Heart left ventricle (tissue), 16 donors: ENCODE data around the gene DOCK7. TPM values are rescaled to one million over a fixed set of nuclear protein-coding genes. Genes with fewer than 3 reads are reported as not detected.

Experiments
- ATAC-seq, 4 donors: fragments of 200-7000 bp; cut with Tn5 transposase; one replicate each; pipeline ENCODE4 v1.9.1; 2020 to 2022; ENCODE audit warnings: moderate library complexity in 4 of 4, mild to moderate bottlenecking in 3 of 4, moderate number of reproducible peaks in 1 of 4
- DNase-seq, 5 donors: peaks; one replicate each; pipeline ENCODE4 v3.0.0-alpha.2; 2020
- H3K27ac ChIP-seq, 12 donors: fragments of 200-600 bp; sonication (generic) in 4 of 12; one replicate each; pipeline versions ENCODE4 v1.5.0 to v1.8.0; 2016 to 2022; ENCODE audit warnings: mild to moderate bottlenecking in 2 of 12
- H3K27me3 ChIP-seq, 9 donors: fragments of 200-600 bp; sonication (generic) in 2 of 9; one replicate each; pipeline versions ENCODE4 v1.5.1 to v1.8.0; 2016 to 2022; ENCODE audit warnings: mild to moderate bottlenecking in 3 of 9
- H3K36me3 ChIP-seq, 9 donors: fragments of 200-600 bp; sonication (generic) in 2 of 9; one replicate each; pipeline versions ENCODE4 v1.5.0 to v1.8.0; 2018 to 2022; ENCODE audit warnings: mild to moderate bottlenecking in 2 of 9
- H3K4me1 ChIP-seq, 12 donors: fragments of 200-600 bp; sonication (generic) in 4 of 12; one replicate each; pipeline versions ENCODE4 v1.5.0 to v1.8.0; 2016 to 2022; ENCODE audit warnings: mild to moderate bottlenecking in 3 of 12
- H3K4me3 ChIP-seq, 12 donors: fragments of 200-600 bp; sonication (generic) in 4 of 12; one replicate each; pipeline versions ENCODE4 v1.5.0 to v1.8.0; 2017 to 2022; ENCODE audit warnings: mild to moderate bottlenecking in 9 of 12, moderate library complexity in 4 of 12
- H3K9me3 ChIP-seq, 12 donors: fragments of 200-600 bp; sonication (generic) in 4 of 12; one replicate each; pipeline versions ENCODE4 v1.5.0 to v1.8.0; 2016 to 2022; ENCODE audit warnings: mild to moderate bottlenecking in 1 of 12
- CTCF ChIP-seq, 12 donors: fragments of 200-600 bp; sonication (generic) in 4 of 12; IDR thresholded peaks; one replicate each; pipeline versions ENCODE4 v1.5.0 to v1.8.0; 2018 to 2022; ENCODE audit warnings: antibody characterized with exemption in 12 of 12, mild to moderate bottlenecking in 5 of 12
- POLR2A ChIP-seq, 2 donors: fragments of 450-650 bp; IDR thresholded peaks; one replicate each; pipeline ENCODE4 v1.6.1; 2017; ENCODE audit warnings: antibody characterized with exemption in 2 of 2, mild to moderate bottlenecking in 2 of 2, moderate library complexity in 2 of 2
- WGBS, 4 donors: extraction: QIAGEN DNeasy Blood & Tissue Kit in 2 of 4; methylation state at CpG; one replicate each; pipeline versions ENCODE4 v1.1.5 to v1.1.7; 2013 to 2018; 5-methylcytosine and 5-hydroxymethylcytosine counted together
- intact Hi-C, 10 donors: fragments of 100-400 bp; cut with DNase I; formaldehyde crosslinking; loops; one replicate each; pipeline versions ENCODE4 v1.11.1 to v1.14.2; 2022
- long read RNA-seq, 3 donors: library from polyadenylated mRNA; unstranded; transcript quantifications; one replicate each; pipeline ENCODE4 v2.0.0, GENCODE V29; 2020 to 2021
- polyA plus RNA-seq, 2 donors: library from polyadenylated mRNA; stranded (reverse); fragments of 200-250 nt; gene quantifications; one replicate each; pipeline ENCODE4 v1.2.3, GENCODE V29; 2013
- total RNA-seq, 9 donors: library from RNA; depleted of rRNA in 2 of 9; stranded (reverse); fragments of >200 nt in 2 of 9; fragmentation: NEBNext Ultra II Directional in 3 of 9; extraction: Animal tissue kit (Norgen Biotek cat#: 25700) in 3 of 9; gene quantifications; one replicate each; pipeline versions ENCODE4 v1.1.0 to v1.2.4, GENCODE V29; 2016 to 2023
- donor health status: ischemic (EF 13 %, LVEDD 7.1; RV severe dilation, severe dysfunction).
- donor health status: healthy with polysubstance abuse.
- donor health status: DM: no; HTN: yes; CAD: no.
- donor health status: DM: no; HTN: no; CAD: no.
- donor health status: ischemic (EF 25% LVEDD 6.9; RV normal size, moderate dysfunction).
- donor health status: ischemic (EF 25% LVEDD 5.7; RV mildly dilated, moderate dysfunction).
- donor health status: healthy.
- donor health status: DM: yes; HTN: yes; CAD: no.
- donor health status: ischemic (EF 35%, LVEDD 5.7; RV mildly dilated, moderate dysfunction).
- donor health status: nonischemic (EF 11% LVEDD 7.7; RV severe dilation, severe dysfunction).
- donor health status: DM: yes; HTN: yes; CAD: no.
- donor health status: PGD.
- donor health status: ischemic (EF 29% LVEDD 5.4; RV normal size, mild dysfunction).
- donor health status: nonischemic (EF 23%, LVEDD 6.1; RV moderate dilation, normal function).

DOCK7 gene
- total RNA-seq (10 to 100 TPM in 7 of 9 donors, 1 to 10 TPM in 2; 5.8 to 26.7 (median 12.0) TPM), polyA plus RNA-seq (1 to 10 TPM; 2.9 to 6.2 TPM)
- long read RNA-seq, donor 1, partial matches to known transcripts: 0 of 2 reads
- long read RNA-seq, donor 1, other reads (novel, unspliced or antisense): 1 of 2 reads
- long read RNA-seq, donor 2, partial matches to known transcripts: 0 of 1 reads
- long read RNA-seq, donor 2, other reads (novel, unspliced or antisense): 0 of 1 reads
- long read RNA-seq, donor 3, partial matches to known transcripts: 1 of 2 reads
- long read RNA-seq, donor 3, other reads (novel, unspliced or antisense): 0 of 2 reads

DNA sequence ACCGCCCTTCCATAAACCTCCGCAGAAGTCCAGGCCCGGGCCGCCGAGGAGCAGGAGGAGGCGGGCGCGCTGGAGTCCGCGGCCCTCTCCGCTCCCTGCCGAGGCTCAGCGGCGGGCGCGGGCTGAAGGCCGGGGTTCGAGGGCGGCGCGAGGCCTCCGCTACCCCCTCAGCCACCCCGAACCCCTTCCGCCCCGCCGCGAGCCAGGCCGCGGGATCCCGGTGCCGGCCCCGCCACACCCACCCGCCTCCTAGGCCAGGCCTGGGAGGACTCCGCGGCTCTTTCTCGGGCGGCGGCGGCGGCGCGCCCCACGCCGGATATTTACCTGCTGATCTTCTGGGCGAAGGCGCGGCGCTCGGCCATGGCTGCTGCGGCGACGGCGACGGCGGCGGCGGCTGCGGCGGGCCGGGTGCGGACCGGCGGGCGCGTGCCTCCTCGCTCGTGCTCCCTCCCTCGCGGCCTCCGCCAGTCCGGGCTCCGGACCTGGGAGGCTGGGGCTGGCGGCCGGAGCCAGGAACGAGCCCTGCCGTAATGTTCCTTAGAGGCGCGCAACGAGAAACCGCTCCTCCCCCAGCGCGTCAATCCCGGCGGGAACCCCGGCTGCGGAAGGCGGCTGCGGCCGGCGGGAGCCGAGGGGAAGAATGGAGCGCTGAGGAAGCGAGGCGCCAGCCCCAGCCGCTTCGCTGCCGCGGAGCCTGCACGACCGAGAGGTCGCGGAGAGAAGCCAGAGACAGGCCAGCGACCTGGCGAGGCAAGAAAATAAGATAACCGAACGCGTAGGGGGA, at the start of gene DOCK7:
TSS of gene DOCK7 (minus strand) at position 484 of the 784 bp plus-strand sequence. CDS start at position 362, 122 bp downstream.
- H3K4me3 ChIP-seq: peak within 1 kb of the TSS; percentile 48 to 99 (median 88)
- intact Hi-C loops: loop anchor here in 2 of 10 donors (5.0 to 10.0 kb wide), 2 partner anchors 39 to 57 kb away; no protein-coding TSS in a partner anchor
- DNase-seq (peak; percentile 74 to 89 (median 83)), ATAC-seq (peak; percentile 63 to 94 (median 88))
- no peaks in the 10 kb centered on the region for H3K9me3 ChIP-seq
- peaks cover 0 to 55% (median 30%) of the 10 kb centered on the region in 12 donors for H3K4me1 ChIP-seq
- TF ChIP-seq CTCF (IDR thresholded peaks at IDR 0.05) (no peak), POLR2A (IDR thresholded peaks at IDR 0.05) (peak in 1 of 2 donors; percentile 26)
- H3K27ac ChIP-seq: peak within 1 kb of the TSS; percentile 47 to 87 (median 76)
- 0 to 2% (median 0%) methylated on average over 25 to 107 of the region's 107 CpGs for WGBS, 4 donors
- no peaks in the 10 kb centered on the region for H3K27me3 ChIP-seq
- no peaks in the 10 kb centered on the region for H3K36me3 ChIP-seq

- Histone ChIP-seq H3K4me3 (no peak overlapping the region), H3K27ac (peak overlapping the region in 2 of 12 donors; percentile 1 to 2), H3K9me3 (no peaks in the 10 kb centered on the region), H3K4me1 (peaks cover 0 to 29% (median 9%) of the 10 kb centered on the region in 12 donors), H3K27me3 (peaks cover 0 to 11% (median 0%) of the 10 kb centered on the region in 9 donors), H3K36me3 (no peaks in the 10 kb centered on the region)
- TF ChIP-seq CTCF (IDR thresholded peaks at IDR 0.05): no peak
- no peak for TF ChIP-seq POLR2A (IDR thresholded peaks at IDR 0.05)
- 48 to 59% (median 51%) methylated on average over 3 of the region's 3 CpGs for WGBS, 4 donors
- intact Hi-C loops: no loop called here
- no peak for DNase-seq
- peak in 3 of 4 donors; percentile 41 to 61 (median 47) for ATAC-seq
These were observed 47.4 kb upstream of the DOCK7 start for GRCh38 chr1:62735491-62736171.

DNA sequence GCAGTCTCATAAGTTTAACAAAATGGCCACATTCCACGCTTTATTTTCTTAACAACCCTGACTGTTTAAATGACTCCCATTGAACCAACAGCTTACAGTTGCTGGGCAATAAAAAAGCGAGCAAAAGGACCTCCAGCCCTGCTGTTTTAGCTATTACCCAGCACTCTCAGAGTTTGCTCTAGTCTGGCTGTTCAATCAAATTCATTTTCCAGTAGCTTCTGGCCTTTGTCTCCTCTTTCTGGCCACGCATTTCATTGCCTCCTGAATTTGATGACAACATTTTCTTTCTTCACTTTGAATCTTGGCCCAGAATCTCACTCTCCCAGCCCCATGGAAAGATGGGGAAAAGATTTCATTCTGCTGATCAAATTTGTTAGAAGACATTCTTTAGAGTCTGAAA, 44.1 kb upstream of the DOCK7 start:
- Histone ChIP-seq H3K4me3 (no peak overlapping the region), H3K27ac (no peak overlapping the region), H3K36me3 (no peaks in the 10 kb centered on the region), H3K4me1 (peaks cover 0 to 29% (median 9%) of the 10 kb centered on the region in 12 donors), H3K9me3 (no peaks in the 10 kb centered on the region), H3K27me3 (peaks cover 0 to 13% (median 0%) of the 10 kb centered on the region in 9 donors)
- no peak for DNase-seq
- 70 to 74% (median 74%) methylated on average over 3 of the region's 3 CpGs for WGBS, 4 donors
- intact Hi-C loops: no loop called here
- TF ChIP-seq CTCF (IDR thresholded peaks at IDR 0.05) (peak in 1 of 12 donors; percentile 15), POLR2A (IDR thresholded peaks at IDR 0.05) (no peak)
- no peak for ATAC-seq
